Uterus (tissue), 2 donors: ENCODE results near the gene TMEM235.

ENCODE experiments used
- CTCF ChIP-seq, 4 experiments: fragments of 200-600 bp in 2 of 4; fragments of 450-650 bp in 2 of 4; sonication (generic) in 2 of 4; IDR thresholded peaks; one replicate each; pipeline ENCODE4 v1.5.1; 2016 to 2019; ENCODE audit warnings: antibody characterized with exemption in 4 of 4, mild to moderate bottlenecking in 2 of 4, moderate library complexity in 1 of 4
- POLR2A ChIP-seq, 2 donors: fragments of 450-650 bp; IDR thresholded peaks; one replicate each; pipeline ENCODE4 v1.6.1; 2016; ENCODE audit warnings: antibody characterized with exemption in 2 of 2, mild to moderate bottlenecking in 1 of 2, moderate library complexity in 1 of 2

DNA sequence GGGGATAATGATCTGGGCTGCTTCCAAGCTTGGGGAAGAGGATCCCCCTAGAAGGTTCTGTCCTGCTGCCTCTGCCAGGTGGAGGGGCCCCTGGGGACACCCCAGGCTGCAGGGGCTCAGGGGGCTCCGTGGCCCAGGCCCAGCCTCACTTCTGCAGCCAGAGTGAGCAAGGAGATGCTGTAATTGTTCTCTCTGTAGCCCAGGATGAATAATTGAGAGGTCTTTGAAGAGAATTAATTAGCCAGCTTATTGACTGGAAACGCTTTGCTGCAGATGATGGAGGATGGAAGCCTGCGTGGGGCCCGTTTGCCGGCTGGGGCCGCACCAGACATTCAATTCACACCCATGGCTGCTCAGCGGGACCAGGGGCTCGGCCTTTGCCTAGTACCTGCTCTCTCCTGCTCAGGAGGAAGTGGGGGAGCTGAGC is 38.5 kb downstream of the TMEM235 start:
- TF ChIP-seq CTCF (IDR thresholded peaks at IDR 0.05): no peak
- no peak for TF ChIP-seq POLR2A (IDR thresholded peaks at IDR 0.05)
